Measurements from ENCODE around the gene ALKBH4. TPM values are rescaled to one million over a fixed set of nuclear protein-coding genes. Genes with fewer than 3 reads are reported as not detected.

The ALKBH4 gene
- total RNA-seq, 4 donors from 2014 or later = 7.3 to 31.7 (median 13.3) TPM

DNA sequence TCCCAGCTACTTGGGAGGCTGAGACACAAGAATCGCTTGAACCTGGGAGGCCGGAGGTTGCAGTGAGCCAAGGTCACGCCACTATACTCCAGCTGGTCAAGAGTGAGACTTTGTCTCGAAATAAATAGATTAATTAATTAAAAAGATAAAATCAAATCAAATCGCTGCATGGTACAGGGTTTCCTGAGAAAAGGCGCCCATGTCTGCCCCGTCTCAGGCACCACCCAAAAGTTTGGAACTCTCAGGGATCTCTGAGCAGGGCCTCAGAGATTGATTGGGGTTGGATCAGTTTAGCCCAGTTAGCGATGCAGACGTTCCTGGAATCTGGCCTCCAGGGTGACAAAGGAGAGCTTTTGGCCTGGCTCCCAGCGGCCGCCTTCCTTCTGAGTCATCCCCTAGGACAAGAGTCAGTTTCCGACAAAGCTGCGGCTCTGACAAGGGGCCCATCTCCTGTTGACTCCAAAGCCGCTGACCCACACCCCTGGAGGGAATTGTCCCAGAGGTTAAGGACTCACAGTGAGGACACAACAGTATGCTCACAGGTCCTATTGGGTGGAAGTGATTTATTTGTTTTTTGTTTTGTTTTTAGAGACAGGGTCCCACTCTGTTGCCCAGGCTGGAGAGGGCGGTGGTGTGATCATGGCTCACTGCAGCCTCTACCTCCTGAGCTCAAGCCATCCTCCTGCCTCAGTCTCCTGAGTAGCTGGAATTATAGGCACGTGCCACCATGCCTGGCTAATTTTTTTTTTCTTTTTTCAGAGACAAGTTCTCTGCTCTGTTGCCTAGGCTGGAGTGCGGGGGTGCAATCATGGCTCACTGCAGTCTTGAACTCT lies 24.5 kb downstream of the ALKBH4 start:
- Histone ChIP-seq H3K27me3 (no peaks in the 10 kb centered on the region), H3K4me1 (peaks cover 0 to 14% (median 0%) of the 10 kb centered on the region in 3 donors), H3K36me3 (peaks cover 0 to 20% (median 0%) of the 10 kb centered on the region in 3 donors), H3K27ac (peak overlapping the region in 1 of 4 donors; percentile 13), H3K9me3 (no peaks in the 10 kb centered on the region), H3K4me3 (no peak overlapping the region)
- TF ChIP-seq POLR2A (IDR thresholded peaks at IDR 0.05) = no peak
- TF ChIP-seq, protein P1, sequence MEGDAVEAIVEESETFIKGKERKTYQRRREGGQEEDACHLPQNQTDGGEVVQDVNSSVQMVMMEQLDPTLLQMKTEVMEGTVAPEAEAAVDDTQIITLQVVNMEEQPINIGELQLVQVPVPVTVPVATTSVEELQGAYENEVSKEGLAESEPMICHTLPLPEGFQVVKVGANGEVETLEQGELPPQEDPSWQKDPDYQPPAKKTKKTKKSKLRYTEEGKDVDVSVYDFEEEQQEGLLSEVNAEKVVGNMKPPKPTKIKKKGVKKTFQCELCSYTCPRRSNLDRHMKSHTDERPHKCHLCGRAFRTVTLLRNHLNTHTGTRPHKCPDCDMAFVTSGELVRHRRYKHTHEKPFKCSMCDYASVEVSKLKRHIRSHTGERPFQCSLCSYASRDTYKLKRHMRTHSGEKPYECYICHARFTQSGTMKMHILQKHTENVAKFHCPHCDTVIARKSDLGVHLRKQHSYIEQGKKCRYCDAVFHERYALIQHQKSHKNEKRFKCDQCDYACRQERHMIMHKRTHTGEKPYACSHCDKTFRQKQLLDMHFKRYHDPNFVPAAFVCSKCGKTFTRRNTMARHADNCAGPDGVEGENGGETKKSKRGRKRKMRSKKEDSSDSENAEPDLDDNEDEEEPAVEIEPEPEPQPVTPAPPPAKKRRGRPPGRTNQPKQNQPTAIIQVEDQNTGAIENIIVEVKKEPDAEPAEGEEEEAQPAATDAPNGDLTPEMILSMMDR (IDR thresholded peaks at IDR 0.05) = no peak
- no peak for DNase-seq
- intact Hi-C loops (cut with DNase I) = no loop called here
- 53 to 77% methylated on average over 12 to 16 of the region's 17 CpGs for WGBS, 2 donors

DNA sequence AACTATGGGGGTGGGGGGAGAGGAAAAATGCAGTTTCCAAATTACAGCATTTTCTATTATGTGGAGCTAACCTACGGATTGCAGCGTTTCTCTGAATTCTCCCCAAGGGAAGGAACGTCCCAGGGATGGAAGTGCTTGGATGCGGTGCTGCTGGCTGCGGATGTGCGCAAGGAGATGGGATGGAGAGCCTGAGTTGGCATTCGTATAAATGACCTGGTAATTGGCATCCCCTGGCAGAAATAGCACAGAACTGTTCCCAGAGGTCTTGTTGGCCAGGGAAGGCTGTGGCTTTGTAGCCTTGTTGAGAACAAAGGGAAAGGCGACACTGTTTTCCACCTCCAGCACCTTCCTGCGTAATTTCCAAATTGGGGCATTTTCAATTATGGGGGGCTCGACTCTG lies 28.5 kb downstream of the ALKBH4 start:
- TF ChIP-seq, protein P1 (IDR thresholded peaks at IDR 0.05) = no peak
- TF ChIP-seq POLR2A (IDR thresholded peaks at IDR 0.05) = no peak
- no peak for DNase-seq
- Histone ChIP-seq H3K36me3 (peaks cover 0 to 6% (median 0%) of the 10 kb centered on the region in 3 donors), H3K4me3 (no peak overlapping the region), H3K27me3 (no peaks in the 10 kb centered on the region), H3K9me3 (no peaks in the 10 kb centered on the region), H3K27ac (no peak overlapping the region), H3K4me1 (peaks cover 0 to 48% (median 18%) of the 10 kb centered on the region in 3 donors)
- WGBS, 2 donors = 86 to 95% methylated on average over 9 to 10 of the region's 10 CpGs
- intact Hi-C loops (cut with DNase I) = no loop called here

DNA sequence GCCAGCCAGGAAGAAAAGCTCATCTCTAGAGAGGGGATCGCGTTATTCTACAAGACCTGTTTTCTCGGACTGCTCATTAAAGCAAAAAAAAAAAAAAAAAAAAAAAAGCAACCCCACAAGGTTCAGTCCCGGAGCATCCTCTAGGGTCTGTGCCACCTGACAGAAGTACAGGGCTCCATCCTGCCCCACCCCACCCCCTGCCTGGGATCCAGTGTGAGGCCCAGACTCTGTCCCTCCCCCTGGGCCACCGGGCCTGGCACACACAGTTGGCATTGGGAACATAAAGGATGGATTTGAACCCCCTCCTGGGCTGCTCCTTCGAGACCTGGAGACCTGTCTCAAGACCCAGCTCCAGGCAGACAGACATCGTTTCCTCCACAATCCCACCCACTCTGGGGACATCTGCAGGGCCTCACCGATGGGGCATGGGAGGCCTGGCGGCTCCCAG lies 30.6 kb downstream of the ALKBH4 start:
- TF ChIP-seq, protein P1 (IDR thresholded peaks at IDR 0.05) = no peak
- no peak for TF ChIP-seq POLR2A (IDR thresholded peaks at IDR 0.05)
- peaks cover 0 to 6% (median 0%) of the 10 kb centered on the region in 3 donors for H3K36me3 ChIP-seq
- H3K4me1 ChIP-seq = peaks cover 0 to 44% (median 24%) of the 10 kb centered on the region in 3 donors
- H3K4me3 ChIP-seq = peak overlapping the region; percentile 61 to 84 (median 68)
- peak overlapping the region; percentile 17 to 80 (median 51) for H3K27ac ChIP-seq
- no peaks in the 10 kb centered on the region for H3K27me3 ChIP-seq
- DNase-seq = no peak
- WGBS, 2 donors = 24 to 31% methylated on average over 8 to 9 of the region's 9 CpGs
- intact Hi-C loops (cut with DNase I) = no loop called here
- no peaks in the 10 kb centered on the region for H3K9me3 ChIP-seq

DNA sequence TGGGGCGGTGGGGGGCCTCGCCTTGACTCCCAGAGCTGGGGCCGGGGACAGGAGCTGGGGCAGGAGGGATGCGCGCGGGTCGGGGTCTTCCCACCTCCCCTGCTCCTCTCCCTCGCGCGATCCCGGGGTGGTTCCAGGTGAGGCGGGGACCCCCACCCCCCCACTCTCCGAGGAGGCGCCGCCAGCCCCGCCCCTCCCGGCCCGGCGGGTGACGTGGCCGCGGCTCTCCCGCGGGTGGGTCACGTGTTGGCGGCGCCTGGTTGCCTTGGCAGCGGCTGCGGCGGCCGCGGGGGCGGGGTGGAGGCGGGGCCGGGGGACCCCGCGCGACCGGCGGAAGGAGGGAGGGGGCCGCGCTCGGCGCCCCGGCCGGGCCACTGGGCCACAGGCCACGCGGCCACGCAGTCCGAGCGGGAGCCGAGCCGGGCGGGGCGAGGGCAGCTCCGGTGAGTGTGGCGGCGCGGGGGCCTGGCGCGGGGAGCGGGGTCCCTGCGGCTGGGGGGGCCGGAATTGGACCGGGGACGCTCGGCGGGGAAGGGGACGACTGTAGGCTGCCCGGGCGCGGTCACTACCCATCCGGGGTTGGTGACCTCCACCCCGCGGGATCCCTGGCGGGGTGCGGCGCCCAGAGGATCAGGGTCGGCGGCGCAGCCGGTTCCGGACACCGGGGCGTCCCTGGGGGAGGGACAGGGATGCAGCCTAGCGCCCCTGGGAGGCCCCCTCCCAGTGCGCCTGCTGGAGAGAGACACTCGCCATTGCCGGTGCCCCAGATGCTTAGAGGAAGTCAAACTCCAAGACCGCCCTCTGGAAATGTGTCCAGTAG lies 31.2 kb downstream of the ALKBH4 start, which contains the start of gene ORAI2:
Gene ORAI2, plus strand, starts transcription at position 357 of the 820 bp plus-strand sequence. CDS start 5,382 bp downstream, outside the sequence.
- peak within 1 kb of the TSS; percentile 61 to 84 (median 68) for H3K4me3 ChIP-seq
- H3K27me3 ChIP-seq = no peaks in the 10 kb centered on the region
- intact Hi-C loops (cut with DNase I) = no loop called here
- no peak for TF ChIP-seq POLR2A (IDR thresholded peaks at IDR 0.05)
- TF ChIP-seq, protein P1 (IDR thresholded peaks at IDR 0.05) = no peak
- peak; percentile 16 for DNase-seq
- H3K36me3 ChIP-seq = peaks cover 0 to 6% (median 0%) of the 10 kb centered on the region in 3 donors
- peak within 1 kb of the TSS; percentile 67 to 80 (median 78) for H3K27ac ChIP-seq
- no CpG with 5 or more reads among the region's 90 CpGs for WGBS, 2 donors
- H3K9me3 ChIP-seq = no peaks in the 10 kb centered on the region
- peaks cover 0 to 44% (median 24%) of the 10 kb centered on the region in 3 donors for H3K4me1 ChIP-seq

All from esophagus squamous epithelium (tissue), 5 donors.